Measurements from ENCODE around the gene IRAK2.

DNA sequence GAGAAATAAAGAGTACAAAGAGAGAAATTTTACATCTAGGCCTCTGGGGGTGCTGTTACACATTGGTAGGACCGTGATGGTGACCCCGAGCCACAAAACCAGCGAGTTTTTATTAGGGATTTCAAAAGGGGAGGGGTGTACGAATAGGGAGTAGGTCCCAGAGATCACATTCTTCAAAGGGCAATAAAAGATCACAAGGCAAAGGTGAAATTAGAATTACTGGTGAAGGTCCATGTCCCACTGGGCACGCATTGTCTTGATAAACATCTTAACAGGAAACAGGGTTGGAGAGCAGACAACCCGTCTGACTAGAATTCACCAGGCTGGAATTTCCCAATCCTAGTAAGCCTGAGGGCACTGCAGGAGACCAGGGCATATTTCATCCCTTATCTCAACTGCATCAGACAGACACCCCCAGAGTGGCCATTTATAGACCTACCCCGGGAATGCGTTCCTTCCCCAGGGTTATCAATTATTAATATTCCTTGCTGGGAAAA, 4.3 kb downstream of the IRAK2 start:
- TF ChIP-seq, protein P1, sequence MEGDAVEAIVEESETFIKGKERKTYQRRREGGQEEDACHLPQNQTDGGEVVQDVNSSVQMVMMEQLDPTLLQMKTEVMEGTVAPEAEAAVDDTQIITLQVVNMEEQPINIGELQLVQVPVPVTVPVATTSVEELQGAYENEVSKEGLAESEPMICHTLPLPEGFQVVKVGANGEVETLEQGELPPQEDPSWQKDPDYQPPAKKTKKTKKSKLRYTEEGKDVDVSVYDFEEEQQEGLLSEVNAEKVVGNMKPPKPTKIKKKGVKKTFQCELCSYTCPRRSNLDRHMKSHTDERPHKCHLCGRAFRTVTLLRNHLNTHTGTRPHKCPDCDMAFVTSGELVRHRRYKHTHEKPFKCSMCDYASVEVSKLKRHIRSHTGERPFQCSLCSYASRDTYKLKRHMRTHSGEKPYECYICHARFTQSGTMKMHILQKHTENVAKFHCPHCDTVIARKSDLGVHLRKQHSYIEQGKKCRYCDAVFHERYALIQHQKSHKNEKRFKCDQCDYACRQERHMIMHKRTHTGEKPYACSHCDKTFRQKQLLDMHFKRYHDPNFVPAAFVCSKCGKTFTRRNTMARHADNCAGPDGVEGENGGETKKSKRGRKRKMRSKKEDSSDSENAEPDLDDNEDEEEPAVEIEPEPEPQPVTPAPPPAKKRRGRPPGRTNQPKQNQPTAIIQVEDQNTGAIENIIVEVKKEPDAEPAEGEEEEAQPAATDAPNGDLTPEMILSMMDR (IDR thresholded peaks at IDR 0.05) = no peak
- no peak for TF ChIP-seq POLR2A (IDR thresholded peaks at IDR 0.05)

All from ovary (tissue), 3 donors.